Peyer's patch (tissue), 4 donors: ENCODE data around the gene PRLHR.

Source experiments
- POLR2A ChIP-seq, 2 donors: fragments of 450-650 bp; IDR thresholded peaks; one replicate each; pipeline ENCODE4 v1.5.1; 2017; ENCODE audit warnings: antibody characterized with exemption in 2 of 2, mild to moderate bottlenecking in 2 of 2, moderate library complexity in 2 of 2
- TF ChIP-seq, protein P1 (sequence below), 6 experiments: fragments of 450-650 bp in 4 of 6; fragments of 200-600 bp in 2 of 6; sonication (generic) in 1 of 6; IDR thresholded peaks; one replicate each; pipeline ENCODE4 v1.5.1; 2017 to 2019; ENCODE audit warnings: antibody characterized with exemption in 6 of 6, mild to moderate bottlenecking in 3 of 6, moderate library complexity in 1 of 6

DNA sequence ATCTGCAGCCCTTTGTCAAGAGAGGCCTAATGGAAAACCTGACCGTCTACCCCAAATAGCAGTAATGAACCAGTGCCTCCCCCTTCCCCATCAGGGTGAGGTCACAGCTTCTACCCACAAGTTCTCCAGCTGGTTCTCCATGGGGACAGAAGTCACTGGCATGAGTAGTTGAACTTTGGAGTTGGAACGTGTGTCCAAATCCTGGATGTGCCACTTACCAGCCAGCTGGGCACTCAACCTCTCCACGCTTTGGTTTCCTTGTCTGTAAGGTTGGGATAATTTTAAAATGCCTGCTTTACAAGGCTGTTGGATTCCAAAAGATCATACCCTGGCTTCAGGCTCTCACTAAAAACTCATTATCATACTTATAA, 25.6 kb downstream of the PRLHR start:
- TF ChIP-seq, protein P1, sequence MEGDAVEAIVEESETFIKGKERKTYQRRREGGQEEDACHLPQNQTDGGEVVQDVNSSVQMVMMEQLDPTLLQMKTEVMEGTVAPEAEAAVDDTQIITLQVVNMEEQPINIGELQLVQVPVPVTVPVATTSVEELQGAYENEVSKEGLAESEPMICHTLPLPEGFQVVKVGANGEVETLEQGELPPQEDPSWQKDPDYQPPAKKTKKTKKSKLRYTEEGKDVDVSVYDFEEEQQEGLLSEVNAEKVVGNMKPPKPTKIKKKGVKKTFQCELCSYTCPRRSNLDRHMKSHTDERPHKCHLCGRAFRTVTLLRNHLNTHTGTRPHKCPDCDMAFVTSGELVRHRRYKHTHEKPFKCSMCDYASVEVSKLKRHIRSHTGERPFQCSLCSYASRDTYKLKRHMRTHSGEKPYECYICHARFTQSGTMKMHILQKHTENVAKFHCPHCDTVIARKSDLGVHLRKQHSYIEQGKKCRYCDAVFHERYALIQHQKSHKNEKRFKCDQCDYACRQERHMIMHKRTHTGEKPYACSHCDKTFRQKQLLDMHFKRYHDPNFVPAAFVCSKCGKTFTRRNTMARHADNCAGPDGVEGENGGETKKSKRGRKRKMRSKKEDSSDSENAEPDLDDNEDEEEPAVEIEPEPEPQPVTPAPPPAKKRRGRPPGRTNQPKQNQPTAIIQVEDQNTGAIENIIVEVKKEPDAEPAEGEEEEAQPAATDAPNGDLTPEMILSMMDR (IDR thresholded peaks at IDR 0.05): no peak
- no peak for TF ChIP-seq POLR2A (IDR thresholded peaks at IDR 0.05)
